ENCODE results near the gene TTC27.

The TTC27 gene

DNA sequence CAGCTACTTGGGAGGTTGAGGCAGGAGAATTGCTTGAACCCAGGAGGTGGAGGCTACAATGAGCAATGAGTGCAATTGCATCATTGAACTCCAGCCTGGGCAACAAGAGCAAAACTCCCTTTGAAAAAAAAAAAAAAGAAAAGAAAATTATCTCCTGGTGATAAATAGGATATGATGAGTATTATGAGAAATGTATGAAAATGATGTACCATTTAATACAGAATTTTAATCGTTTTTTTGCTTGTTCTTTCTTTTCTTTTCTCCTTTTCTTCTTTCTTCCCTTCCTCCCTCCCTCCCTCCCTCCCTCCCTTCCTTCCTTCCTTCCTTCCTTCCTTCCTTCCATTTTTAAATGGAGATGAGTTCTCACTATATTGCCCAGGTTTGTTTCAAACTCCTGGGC is 40.4 kb downstream of the TTC27 start:
- DNase-seq (ENCODE audit: low read depth, low spot score) = no peak

DNA sequence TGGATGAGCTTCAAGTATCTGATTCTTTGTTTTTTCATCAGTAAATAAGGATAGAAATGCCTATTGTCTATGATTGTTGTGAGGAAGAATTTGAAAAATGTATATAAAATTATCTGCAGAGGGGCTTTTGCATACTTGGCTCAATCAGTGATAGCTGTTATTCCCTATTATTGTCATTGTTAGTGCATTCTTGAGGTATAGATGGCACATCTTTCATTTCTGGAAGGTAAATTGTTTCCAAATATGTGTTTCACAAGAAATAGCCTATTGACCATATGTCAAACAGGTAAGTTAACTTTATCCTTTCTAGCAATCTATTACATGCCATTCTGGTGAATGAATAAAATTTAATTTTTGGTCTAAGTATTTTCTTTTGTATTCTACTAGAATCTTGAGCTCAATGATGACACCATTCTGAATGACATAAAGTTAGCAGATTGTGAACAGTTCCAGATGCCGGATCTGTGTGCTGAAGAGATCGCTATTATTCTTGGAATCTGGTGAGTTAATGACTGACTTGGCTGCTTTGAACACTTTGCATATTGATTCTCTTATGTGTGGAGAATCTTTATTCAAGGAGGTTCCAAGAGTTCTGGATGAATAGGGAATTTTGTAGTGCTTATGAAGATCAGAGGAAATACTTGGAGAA is 44.2 kb downstream of the TTC27 start:
- DNase-seq (ENCODE audit: low read depth, low spot score) = no peak

DNA sequence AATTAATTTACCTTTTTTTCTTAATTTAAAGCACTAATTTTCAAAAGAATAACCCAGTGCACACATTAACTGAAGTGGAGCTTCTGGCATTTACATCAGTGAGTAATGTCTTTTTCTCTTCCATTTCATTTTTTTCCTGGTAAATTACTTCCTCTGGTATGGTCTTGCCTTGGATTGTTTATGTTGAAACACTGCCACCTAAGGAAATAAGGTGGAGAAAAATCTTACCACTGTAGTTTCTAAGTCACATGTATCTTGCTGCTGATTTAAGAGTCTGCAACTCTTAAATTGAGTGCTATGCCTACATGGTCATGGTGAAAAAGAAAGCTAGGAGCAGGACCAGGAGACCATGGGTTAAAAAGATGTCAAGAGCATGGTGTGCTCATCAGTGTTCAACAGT is 51.0 kb downstream of the TTC27 start:
- DNase-seq (ENCODE audit: low read depth, low spot score) = no peak

DNA sequence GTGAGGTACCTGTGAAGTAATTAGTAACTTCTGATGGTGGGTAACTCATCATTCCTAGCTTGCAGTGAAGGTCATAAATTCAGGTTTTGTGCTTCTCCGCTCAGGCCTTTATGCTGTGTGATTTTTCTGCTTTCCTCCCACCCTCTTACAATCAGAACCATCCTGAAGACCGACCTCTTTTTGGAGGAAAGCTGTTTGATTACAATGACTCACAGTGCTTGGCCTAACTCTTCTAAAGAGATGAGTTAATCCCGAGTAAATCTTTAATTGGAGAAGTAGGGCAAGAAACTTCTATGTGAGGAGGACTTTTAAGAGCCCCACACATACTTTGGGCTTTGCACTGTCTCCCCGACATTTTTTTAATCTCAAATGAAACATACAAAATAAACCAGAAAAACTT is 53.1 kb downstream of the TTC27 start:
- no peak for DNase-seq (ENCODE audit: low read depth, low spot score)

DNA sequence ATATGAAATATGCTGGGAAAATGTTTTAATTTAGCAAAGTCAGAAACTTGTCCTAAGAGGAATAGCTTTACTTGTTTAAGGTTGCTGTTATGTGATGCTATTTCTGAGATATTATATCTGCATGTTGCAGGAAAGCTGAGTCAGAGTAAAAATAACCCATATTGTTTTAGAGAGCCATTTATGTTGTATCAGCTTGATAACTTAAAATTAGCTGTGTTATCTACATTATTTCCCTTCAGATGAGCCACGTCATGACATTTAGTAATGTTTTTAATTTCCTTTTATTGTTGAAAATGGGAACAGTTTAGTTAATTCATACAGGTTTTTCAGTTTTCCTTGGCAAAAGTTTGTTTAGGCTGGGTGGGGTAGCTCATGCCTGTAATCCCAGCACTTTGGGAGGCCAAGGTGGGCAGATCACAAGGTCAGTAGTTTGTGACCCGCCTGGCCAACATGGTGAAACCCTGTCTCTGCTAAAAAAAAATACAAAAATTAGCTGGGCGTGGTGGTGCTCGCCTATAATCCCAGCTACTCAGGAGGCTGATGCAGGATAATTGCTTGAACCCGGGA is 55.8 kb downstream of the TTC27 start:
- DNase-seq (ENCODE audit: low read depth, low spot score) = no peak

DNA sequence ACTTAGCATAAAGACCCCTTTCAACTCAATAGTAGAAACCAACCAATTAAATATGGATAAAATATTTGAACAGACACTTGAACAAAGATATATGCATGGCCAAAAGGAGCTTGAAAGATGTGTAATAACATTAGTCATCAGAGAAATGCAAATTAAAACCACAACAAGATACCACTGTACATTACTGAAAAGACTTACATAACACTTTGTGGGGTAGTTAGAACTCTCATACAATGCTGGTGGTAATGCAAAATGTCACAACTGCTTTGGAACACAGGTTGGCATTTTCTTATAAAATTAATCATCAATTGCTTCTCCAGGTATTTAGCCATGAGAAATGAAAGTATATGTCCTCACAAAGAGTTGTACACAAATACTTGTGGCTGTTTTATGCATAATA is 60.7 kb downstream of the TTC27 start:
- no peak for DNase-seq (ENCODE audit: low read depth, low spot score)

DNA sequence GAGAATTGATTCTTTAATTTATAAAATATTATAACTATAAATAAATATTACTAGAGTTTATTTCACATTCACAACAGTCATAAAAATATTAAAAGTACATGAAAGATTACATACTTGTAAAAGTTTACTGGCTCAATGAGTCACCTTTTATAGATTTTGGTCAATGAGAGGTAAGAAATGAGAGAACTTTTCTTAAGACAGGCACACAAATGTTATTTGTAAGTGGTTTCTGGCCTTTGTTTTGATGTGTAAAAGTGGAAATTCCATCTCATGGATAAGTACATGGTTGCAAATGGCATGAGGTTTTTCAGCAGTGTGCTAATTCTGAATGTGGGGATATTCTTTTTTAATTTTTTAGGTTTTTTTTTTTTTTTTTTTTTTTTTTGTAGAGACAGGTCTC is 63.8 kb downstream of the TTC27 start:
- DNase-seq (ENCODE audit: low read depth, low spot score) = no peak

DNA sequence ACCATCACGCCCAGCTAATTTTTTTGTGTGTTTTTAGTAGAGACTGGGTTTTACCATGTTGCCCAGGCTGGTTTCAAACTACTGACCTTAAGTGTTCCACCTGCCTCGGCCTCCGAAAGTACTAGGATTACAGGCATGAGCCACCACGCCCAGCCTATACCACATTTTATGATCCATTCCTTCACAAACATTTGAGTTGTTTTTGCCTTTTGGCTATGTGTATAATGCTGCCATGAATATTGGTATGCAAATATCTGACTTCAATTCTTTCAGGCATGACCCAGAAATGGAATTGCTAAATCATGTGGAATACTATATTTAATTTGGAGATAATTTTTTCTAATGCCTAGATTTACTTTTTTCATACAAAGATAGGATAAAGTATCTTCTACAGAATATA is 68.6 kb downstream of the TTC27 start:
- no peak for DNase-seq (ENCODE audit: low read depth, low spot score)

DNA sequence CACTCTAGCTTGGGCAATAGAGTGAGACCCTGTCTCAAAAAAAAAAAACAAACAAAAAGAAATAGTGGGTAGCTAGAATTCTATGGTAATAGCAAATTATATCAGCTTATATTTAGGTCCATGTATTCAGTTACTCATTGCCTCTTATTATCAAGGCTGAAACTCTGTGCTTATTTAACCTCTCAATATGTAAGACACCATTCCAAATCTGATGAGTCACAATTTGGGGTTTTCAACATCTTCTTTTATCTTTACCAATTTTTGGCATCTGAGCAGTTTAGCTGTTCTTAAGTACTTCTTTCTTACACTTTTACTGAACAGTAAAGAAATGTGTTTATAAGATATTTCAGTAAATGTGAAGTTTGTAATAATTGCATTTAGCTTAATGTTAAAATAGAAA is 69.3 kb downstream of the TTC27 start:
- DNase-seq (ENCODE audit: low read depth, low spot score) = no peak

DNA sequence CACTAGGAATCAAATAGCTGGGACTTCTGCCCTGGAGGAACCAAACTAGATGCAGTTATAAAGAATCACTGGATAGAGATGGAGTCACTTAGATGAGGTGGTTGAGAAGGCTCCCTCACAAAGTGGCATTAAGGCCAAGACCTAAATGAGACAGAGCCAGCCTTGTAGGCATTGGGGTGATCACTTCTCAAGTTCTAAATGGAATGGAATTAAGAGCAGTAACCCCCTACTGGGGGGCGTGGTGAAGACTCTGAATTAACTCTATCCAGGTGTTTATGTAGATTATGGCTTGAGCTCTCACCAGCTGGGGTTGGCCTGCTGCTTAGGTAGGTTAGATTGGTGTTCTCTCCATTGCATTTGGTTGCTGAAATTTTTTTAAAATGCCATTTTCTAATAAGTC is 71.3 kb downstream of the TTC27 start:
- DNase-seq (ENCODE audit: low read depth, low spot score) = no peak

DNA sequence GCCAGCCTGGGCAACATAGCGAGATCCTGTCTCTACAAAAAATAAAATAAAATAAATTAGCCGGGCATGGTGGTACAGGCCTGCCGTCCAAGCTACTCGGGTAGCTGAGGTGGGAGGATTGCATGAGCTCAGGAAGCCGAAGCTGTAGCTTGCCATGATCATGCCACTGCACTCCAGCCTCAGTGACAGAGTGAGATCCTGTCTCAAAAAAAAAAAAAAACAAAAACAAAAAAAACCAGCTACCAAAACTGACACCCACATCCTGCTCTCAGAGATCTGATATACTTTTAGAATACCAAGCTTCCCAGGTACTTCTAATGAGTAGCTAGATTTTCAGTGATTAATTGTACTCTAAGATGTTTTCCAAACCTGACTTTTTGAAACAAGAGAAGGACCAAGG is 74.0 kb downstream of the TTC27 start:
- DNase-seq (ENCODE audit: low read depth, low spot score) = no peak

DNA sequence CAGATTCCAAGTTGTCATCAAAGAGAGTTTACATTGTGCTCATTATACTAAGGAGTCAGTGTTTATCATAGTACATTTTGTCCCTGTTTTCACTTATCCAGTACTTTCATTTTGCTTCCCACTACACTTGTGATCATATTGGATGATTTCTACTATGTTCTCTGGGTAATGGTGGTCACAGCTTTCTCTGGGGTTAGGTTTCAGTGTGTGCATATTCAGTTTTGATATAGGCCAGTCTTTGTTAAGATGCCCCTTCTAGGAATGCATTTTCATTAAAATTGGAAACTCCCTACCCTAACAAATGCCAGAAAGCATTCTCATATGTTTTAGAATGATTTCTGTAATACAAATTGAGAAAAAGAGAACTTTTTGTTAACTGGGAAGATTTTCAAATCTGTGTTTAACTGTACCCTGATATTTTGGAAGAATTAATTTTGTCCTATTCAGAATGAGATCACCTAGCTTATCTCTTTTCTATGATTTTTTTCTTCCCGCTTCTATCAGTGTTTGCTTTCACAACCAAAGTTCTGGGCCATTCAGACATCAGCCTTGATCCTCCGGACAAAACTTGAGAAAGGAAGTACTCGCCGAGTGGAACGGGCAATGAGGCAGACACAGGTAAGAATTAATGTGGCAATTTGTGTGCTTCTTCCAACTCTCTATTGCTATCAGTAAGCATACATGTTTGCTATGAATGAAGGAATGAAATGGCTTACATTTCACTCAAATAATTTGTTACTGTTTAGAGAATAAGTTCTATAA is 74.6 kb downstream of the TTC27 start:
- DNase-seq (ENCODE audit: low read depth, low spot score) = no peak

DNA sequence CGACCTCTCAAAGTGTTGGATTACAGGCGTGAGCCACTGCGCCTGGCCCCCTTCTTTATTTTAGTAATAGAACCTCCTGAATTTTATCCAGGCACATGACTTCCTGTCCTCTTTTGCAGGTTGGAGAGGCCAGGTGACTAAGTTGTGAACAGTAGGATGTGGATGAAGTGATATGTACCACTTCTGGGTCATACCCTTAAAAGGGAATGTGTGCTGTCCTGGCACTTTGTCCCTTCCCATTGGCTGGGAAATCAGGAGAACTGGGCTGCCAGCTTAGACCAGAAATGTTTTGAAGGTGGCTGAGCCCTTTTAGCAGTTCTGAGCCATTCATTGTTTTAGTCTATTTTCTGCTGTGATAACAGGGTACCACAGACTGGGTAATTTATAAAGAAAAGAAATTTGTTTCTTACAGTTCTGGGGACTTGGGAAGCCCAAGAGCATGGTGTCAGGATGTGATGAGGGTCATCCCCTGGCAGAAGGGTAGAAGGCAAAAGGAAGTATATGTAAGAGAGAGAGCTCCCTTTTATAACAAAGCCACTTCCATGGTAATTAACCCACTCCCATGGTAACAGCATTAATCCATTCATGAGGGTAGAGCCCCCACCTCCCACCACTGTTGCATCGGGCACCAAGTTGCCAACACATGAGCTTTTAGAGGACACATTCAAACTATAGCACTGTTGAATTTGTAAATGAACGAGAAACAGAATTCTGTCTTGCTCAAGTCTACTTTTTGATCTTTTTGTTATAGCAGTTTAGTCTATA is 79.1 kb downstream of the TTC27 start:
- no peak for DNase-seq (ENCODE audit: low read depth, low spot score)

DNA sequence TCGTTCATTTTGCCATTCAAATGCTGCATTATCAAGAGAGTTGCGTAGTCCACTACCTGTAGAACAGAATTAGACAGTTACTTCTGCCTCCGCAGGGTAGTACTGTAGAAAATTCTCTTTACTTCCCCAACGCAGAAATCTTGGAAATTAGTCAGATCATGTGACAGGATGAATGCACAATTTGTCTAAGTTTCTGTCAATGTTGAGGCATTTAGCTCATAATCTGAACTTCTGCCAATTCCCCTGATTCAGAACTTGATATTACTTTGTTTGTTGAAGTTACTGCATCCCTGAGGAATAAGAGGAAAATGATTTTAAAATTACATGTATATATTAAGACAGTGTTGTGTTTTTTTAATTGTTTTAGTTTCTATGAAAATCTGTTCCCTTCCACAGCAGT is 83.4 kb downstream of the TTC27 start:
- DNase-seq (ENCODE audit: low read depth, low spot score) = no peak

DNA sequence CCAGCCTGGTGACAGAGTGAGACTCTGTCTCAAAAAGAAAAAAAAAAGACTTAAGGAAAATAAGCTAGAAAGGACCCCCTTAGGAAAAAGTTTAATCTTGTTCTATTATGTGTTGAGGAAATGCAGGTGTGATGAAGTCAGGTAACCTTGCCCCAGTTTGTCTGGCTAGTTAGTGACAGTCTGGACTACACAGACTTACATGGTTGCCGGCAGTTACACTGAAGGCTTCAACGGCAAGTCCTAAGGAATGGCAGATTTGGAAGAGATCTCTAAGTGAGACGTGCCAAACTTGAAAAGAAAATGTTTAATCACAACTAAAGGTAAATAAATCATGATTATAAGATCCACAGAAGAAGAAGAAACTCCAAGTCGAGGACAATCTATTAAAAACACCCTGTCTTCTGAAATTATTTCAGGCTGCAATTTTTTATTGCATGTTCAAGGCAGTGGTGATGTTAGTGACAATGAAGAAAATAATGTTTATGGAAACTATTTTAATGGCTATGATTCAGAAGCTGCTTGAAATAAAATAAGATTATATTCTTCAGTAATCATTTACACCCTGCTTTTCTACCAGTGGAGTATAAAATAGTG is 84.2 kb downstream of the TTC27 start:
- no peak for DNase-seq (ENCODE audit: low read depth, low spot score)

DNA sequence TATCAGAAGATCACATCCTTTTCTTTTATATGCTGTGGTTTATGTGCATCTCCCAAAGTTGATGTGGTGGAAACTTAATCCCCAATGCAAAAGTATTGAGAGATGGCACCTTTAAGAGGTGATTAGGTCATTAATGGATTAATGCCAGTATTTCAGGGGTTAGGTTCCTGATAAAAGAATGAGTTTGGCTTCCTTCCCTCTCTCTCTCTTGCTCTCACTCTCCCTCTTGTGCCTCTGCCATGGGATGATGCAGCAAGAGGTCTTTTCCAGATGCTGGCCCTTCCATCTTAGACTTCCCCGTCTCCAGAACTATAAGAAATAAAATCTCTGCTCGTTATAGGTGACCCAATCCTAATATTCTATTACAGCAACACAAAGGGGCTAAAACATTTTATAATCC is 85.0 kb downstream of the TTC27 start:
- DNase-seq (ENCODE audit: low read depth, low spot score) = no peak

DNA sequence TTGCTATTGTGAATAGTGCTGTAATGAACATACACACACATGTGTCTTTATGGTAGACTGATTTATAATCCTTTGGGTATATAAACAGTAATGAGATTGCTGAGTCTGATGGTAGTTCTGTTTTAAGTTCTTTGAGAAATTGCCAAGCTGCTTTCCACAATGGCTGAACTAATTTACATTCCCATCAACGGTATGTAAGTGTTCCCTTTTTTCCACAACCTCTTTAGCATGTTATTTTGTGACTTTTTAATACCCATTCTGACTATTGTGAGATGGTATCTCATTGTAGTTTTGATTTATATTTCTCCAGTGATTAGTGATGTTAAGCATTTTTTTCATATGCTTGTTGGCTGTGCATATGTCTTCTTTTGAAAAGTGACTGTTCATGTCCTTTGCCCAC is 86.7 kb downstream of the TTC27 start:
- no peak for DNase-seq (ENCODE audit: low read depth, low spot score)

DNA sequence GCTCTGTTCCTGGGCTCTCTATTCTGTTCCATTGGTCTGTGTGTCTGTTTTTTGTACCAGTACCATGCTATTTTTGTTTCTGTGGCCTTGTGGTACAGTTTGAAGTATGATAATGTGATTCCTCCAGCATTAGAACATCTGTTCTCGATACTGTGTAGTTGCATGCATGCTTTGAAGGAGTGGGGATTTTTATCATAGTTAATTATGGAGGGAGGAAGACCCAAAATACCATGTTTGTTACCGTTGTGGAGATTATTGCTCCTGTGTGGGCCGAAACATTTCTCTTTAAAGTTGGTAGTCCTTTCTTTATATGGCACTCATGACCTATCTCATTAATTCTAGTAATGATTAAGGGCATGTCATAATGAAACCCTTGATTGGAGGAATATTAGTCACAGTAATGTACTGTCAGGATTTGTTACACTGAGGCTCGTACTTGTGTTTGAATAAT is 87.6 kb downstream of the TTC27 start:
- DNase-seq (ENCODE audit: low read depth, low spot score) = no peak

DNA sequence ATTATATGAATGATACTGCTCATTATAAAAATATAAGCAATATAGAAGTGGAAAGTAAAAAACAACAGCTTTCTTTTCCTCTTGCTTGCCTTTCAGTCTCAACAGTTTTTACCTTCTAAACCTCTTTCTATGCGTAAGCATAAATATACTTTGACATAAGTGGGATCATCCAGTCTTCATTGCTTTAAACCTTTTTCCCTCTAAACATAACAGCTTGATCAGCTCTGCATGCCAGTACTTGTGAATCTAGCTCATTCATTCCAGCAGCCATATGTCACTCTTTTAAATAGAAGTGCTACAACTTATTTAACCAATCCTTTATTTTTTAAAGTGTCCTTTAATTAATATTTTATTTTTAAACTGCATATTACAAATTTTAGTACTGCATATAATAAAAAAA is 88.1 kb downstream of the TTC27 start:
- DNase-seq (ENCODE audit: low read depth, low spot score) = no peak

DNA sequence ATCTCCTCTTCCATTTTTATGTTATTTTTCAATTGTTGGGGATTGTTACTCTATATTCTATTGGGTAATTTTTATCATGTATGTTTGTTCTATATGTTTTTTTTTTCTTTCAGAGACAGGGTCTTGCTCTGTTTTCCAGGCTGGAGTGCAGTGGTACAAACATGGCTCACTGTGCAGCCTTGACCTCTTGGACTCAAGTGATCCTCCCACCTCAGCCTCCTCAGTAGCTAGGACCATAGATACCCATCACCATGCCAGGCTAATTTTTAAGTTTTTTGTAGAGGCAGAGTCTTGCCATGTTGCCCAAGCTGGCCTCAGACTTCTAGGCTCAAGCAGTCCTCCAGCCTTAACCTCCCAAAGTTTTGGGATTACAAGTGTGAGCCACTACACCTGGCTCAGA is 88.7 kb downstream of the TTC27 start:
- DNase-seq (ENCODE audit: low read depth, low spot score) = no peak

DNA sequence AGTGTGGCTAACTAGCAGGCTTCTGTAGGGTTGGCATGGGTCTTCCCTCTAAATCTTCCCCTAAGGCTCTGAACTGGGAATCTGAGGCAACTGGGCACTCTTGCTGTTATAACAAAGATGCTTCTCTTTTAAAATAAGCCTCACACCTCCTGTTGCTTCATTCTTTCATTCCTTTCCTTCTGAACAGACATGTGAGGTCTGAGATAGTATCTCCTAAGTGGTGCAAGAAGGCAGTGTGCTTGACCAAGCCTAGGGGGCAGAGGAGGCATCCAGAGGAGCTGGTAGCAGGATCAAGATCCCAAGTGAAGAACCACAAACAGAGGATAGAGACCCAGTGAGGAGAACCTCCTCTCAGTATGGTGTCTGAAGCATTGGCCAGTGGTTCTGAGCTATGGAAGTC is 90.9 kb downstream of the TTC27 start:
- no peak for DNase-seq (ENCODE audit: low read depth, low spot score)

DNA sequence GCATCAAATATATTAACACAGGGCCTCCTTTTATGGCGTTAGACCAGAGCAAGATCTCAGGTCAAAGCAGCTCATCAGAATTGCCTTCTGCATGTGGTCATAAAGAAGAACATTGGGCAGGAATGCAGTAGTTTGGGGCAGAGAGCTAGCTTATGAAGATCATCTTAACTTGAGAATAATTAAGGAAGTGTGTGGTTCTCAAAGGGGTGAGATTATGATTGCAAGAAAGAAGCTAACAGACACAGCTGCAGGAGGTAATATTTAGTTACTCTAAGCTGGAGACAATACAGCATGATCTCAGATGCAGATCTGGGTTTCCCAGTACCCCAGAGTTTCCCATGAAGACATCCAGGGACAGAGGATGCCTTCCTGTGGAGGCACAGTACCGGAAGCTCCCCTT is 91.6 kb downstream of the TTC27 start:
- no peak for DNase-seq (ENCODE audit: low read depth, low spot score)
